Stimulated activated CD4-positive, alpha-beta T cell treated with anti-CD3 and anti-CD28 coated beads, Interleukin-12 subunit alpha, Interleukin-12 subunit beta, amount 100 ng/mL, for 24 hours (primary cell): ENCODE data around the gene MAP7D2.
A peak's percentile ranks its signal among the peaks of the same experiment; 100 is the strongest.

Experiments
- DNase-seq, 2 experiments: peaks; one replicate each; pipeline ENCODE4 v3.0.0-alpha.2; 2020; ENCODE audit warnings: low read depth in 2 of 2

The MAP7D2 gene

GRCh38 chrX:19966056-19966455, 150.7 kb downstream of the MAP7D2 start:
- no peak for DNase-seq

- DNase-seq, result peak in 1 of 2 experiments; percentile 0
Observed at GRCh38 chrX:19964017-19964710, 152.5 kb downstream of the MAP7D2 start.

GRCh38 chrX:19960913-19961312, 155.8 kb downstream of the MAP7D2 start:
- no peak for DNase-seq

- no peak for DNase-seq
Observed at GRCh38 chrX:19958552-19959486, 157.9 kb downstream of the MAP7D2 start.

GRCh38 chrX:19956923-19957322, 159.8 kb downstream of the MAP7D2 start:
- no peak for DNase-seq
